DMS153 treated with DMSO at 0.1 percent for 48 hours (cell line): ENCODE measurements around the gene MRPS34.
A peak's percentile ranks its signal among the peaks of the same experiment; 100 is the strongest.

ENCODE experiments used
- DNase-seq: peaks from one replicate; lab custom pipeline; 2025; ENCODE audit not compliant: unreplicated experiment; lab: John Stamatoyannopoulos, UW

The MRPS34 gene

DNA sequence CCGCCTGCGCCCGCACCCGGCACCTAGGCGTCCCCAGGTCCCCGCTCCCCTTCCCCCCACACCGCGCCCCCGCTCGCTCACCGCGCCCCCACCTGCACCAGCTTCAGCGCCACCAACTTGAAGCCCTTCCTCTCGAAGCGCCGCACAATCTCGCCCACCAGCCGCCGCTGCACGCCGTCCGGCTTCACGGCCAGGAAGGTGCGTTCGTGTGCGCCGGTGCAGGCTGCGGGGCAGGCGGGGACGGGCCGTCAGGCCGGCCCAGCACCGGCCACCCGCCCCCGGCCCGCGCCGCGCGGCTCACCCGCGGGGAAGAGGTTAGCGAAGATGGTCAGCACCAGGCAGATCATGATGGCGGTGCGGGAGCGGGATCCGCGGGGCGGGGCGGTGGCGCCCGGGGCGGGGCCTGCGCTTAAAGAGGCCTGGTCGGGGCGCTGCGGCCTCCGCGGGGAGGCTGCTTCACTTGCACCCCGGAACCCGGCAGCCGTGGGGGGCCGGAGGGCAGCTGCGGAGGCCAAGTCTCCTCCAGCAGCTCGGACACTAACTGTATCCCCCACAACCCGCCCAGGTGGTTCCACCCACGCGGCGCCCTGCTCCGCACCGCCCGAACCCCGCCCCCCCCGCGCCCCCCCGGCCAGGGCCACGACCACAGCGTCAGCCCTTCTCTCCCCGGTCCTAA is 1.6 kb downstream of the MRPS34 start, which contains the start of gene NME3:
TSS of gene NME3 (minus strand) at position 356 of the 676 bp plus-strand sequence. CDS start at position 347, 9 bp downstream.
- DNase-seq: peak; percentile 10

DNA sequence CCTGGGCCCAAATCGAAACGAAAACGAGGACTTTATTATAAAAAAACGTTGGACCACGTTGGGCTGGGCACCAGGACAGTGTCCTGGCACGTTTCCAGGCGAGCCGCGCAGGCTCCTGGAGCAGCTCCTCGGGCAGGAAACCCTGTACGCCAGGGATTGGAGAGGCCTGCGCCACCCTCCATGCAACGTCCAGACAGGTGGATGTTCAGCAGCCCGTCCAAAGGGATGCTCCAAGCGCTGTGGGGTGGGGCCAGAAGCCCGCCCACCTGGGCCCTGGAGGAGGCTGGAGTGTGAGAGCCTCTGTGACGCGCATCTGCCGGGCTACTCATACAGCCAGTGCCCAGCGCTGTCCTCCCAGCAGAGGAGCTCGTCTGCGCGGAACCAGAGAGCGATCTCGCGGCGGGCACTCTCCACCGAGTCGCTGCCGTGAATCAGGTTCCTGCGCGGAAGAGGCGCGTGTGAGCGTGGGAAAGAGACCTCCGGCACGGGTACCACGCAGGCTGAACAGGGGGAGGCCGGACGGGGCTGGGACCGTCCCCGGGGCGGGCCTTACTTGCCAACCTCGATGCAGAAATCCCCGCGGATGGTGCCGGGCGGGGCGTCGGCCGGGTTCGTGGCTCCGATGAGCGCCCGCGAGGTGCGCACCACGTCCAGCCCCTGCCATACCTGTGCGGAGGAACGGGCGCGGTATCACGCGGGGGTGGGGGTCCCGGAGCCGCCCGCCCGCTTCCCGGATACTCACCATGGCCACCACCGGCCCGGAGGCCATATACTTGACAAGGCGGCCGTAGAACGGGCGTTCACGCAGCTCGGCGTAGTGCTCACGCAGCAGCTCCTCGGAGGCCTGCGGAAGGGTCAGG is 2.4 kb downstream of the MRPS34 start:
- DNase-seq: peak; percentile 75

DNA sequence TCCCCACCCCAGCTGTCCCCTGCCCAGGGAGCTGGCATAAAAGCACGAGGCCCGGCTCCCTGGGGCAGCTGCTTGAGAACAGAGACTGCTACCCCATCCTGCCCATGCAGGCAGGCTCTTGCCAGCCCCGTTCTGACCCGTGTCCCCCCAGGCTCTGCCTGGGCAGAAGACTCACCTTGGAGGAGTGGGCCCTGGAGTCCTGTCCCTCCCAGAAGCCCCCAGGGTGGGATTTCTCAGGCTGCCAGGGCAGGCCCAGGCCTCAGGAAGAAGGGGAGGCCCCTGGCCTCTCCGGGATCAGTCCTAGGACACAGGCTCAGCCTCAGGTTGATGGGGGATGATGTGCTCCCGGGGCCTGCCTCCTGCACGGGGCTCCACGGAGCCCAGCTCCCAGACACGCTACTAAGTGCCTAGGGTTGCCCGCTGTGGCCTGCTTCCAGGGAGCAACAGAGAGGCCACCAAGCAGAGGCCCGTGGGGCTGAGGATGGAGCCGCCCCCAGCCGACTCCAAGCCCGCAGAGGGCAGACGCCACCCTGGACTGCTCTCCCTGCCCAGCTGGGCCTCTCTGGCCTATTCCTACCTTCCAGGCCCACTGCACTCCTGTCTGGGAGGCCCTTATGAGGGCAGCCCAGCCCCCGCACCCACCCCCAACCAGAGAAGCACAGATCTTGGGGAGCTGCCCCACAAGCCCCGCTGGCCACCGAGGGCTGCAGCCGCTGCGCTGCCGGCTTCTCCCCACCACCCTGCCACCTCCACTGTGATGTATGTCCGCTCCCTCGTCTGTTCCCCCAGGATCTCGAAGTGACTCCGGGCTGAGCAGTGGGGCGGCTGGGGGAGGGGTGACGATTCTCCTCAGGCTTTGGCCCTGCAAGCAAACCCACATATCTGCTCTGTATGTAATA is 3.3 kb downstream of the MRPS34 start:
- DNase-seq: no peak

DNA sequence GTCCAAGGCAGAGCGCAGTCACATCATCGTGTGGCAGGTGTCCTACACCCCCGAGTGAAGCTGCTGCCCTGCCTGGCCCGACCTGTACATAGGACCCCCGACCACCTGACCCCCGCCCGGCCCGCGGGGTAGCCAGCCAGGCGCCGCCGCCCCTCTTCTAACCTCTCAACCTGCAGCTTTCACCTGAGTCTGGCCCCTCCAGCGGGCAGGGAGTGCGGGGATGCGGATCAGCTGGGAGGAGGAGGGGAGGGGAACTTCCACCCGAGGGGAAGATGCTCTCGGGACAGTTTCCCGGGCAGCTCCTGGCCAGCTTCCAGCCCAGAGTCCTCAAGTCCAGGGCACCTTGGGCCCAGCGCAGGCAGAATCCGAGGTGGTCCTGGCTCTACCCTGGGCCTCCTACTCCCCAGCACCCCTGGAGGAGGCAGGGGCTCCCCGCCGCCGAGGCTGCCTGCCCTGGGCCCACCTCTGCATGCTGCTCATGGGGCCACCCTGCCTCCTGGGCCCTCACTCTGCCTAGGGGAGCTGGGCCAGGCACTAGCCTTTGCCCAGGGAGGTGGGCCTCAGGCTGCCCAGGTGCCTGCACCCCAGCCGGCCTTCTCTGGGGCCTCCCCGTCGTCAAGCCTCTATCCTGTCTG is 4.0 kb downstream of the MRPS34 start:
- no peak for DNase-seq

GRCh38 chr16:1768061-1768766 is 4.7 kb downstream of the MRPS34 start:
- no peak for DNase-seq

- no peak for DNase-seq
Measured at GRCh38 chr16:1767116-1767994, 5.6 kb downstream of the MRPS34 start.

DNA sequence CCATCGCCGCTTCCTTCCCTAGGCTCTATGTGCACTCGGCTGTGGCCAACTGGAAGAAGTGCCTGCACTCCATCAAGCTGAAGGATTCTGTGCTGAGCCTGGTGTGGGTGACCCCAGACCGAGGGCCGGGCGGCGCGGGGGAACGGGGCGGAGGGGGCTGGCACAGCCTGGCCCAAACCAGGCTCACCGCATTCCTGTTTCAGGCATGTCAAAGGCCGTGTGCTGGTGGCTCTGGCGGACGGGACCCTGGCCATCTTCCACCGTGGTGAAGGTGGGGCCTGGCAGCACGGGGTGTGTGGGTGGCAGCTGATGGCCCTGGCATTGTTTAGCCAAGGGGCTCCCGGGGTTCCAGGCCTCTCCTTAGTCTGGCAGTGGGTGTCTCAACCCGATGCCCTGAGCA is 6.2 kb downstream of the MRPS34 start:
- no peak for DNase-seq

DNA sequence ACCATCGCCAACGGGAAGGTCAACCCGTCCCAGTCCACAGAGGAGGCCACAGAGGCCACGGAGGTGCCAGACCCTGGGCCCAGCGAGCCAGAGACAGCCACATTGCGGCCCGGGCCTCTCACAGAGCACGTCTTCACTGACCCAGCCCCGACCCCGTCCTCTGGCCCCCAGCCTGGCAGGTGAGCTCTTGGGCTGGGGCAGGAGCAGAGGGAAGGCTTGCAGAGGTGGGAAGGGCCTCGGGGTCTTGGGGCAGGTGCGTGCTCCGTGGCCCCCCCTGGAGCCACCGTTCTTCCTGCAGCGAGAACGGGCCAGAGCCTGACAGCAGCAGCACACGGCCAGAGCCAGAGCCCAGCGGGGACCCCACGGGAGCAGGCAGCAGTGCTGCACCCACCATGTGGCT is 6.7 kb downstream of the MRPS34 start:
- DNase-seq: no peak

DNA sequence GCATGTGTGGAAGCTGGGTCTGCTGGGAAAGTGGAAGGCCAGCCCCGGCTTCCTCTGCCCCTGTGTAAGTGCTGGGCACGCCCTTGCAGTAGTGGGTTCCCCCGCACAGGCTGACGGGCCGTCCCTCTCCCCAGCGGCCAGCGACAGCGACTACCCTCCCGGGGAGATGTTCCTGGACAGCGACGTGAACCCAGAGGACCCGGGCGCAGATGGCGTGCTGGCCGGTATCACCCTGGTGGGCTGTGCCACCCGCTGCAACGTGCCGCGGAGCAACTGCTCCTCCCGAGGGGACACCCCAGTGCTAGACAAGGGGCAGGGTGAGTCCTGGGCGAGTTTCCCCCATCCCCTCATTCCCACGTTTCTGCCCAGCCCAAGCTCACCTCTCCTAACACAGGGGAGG is 7.1 kb downstream of the MRPS34 start:
- DNase-seq: no peak

GRCh38 chr16:1764971-1765370 is 8.0 kb downstream of the MRPS34 start:
- no peak for DNase-seq

- DNase-seq: no peak
Measured at GRCh38 chr16:1763521-1764511, 9.1 kb downstream of the MRPS34 start.

GRCh38 chr16:1762879-1763520 is 9.9 kb downstream of the MRPS34 start:
- no peak for DNase-seq

GRCh38 chr16:1762196-1762878 is 10.6 kb downstream of the MRPS34 start:
- DNase-seq: no peak

- DNase-seq: no peak
Measured at GRCh38 chr16:1761751-1762150, 11.2 kb downstream of the MRPS34 start.

DNA sequence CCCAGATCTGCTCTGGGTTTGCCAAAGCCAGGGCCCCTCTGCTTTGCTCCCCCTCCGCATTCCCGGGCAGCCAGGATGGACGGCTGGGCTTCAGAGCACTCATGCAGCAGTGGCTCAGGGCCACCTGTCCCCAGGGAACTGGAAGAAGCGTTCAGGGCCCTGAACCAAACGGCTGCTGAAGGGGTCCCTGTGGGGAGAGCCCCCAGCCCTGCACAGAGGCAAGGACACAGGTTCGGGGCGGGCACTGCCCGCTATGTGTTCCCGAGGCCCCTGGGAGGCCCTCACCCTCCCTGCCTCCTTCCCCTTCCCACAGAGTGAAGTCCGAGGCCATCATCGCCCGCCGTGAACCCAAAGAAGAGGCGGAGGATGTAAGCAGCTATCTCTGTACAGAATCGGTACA is 12.0 kb downstream of the MRPS34 start:
- DNase-seq: no peak

GRCh38 chr16:1759511-1759910 is 13.4 kb downstream of the MRPS34 start:
- no peak for DNase-seq

GRCh38 chr16:1758923-1759322 is 14.0 kb downstream of the MRPS34 start:
- no peak for DNase-seq
